Activated T-cell treated with anti-CD3 and anti-CD28 coated beads for 1 hour (primary cell): ENCODE measurements around the gene HMG20B.
A peak's percentile ranks its signal among the peaks of the same experiment; 100 is the strongest.

Source experiments
- DNase-seq: peaks from one replicate; pipeline ENCODE4 v3.0.0-alpha.2; 2020; ENCODE audit warnings: low read depth

The HMG20B gene

GRCh38 chr19:3620817-3621547, 48.2 kb downstream of the HMG20B start:
- no peak for DNase-seq

GRCh38 chr19:3621689-3622088, 48.9 kb downstream of the HMG20B start:
- DNase-seq = no peak

- DNase-seq = no peak
These were observed 49.5 kb downstream of the HMG20B start for GRCh38 chr19:3622224-3622623.

GRCh38 chr19:3623716-3624115, 51.0 kb downstream of the HMG20B start:
- DNase-seq = no peak

- DNase-seq = no peak
These were observed 53.3 kb downstream of the HMG20B start for GRCh38 chr19:3625996-3626472.

GRCh38 chr19:3626473-3627350, 54.0 kb downstream of the HMG20B start, which contains the start of gene CACTIN:
TSS of gene CACTIN (minus strand) at chr19:3626790. CDS start at chr19:3626762, 28 bp downstream.
- peak; percentile 99 for DNase-seq

- DNase-seq = no peak
These were observed 54.6 kb downstream of the HMG20B start for GRCh38 chr19:3627351-3627723.
